Raji (cell line): ENCODE results near the gene AKR1C8.

Experiments
- POLR2A ChIP-seq: IDR thresholded peaks from 2 replicates; pipeline ENCODE4 v1.6.1; 2011; ENCODE audit warnings: low read depth, low read length, control low read depth; ENCODE audit not compliant: insufficient read depth

The AKR1C8 gene

GRCh38 chr10:5183923-5184322 lies 1.0 kb downstream of the AKR1C8 start:
- TF ChIP-seq POLR2A = no peak

GRCh38 chr10:5168897-5169420 lies 16.0 kb downstream of the AKR1C8 start:
- no peak for TF ChIP-seq POLR2A

GRCh38 chr10:5165738-5166137 lies 19.2 kb downstream of the AKR1C8 start:
- no peak for TF ChIP-seq POLR2A

GRCh38 chr10:5163487-5163886 lies 21.5 kb downstream of the AKR1C8 start:
- TF ChIP-seq POLR2A = no peak

GRCh38 chr10:5159126-5159525 lies 25.8 kb downstream of the AKR1C8 start:
- TF ChIP-seq POLR2A = no peak

- TF ChIP-seq POLR2A = no peak
These were observed 27.4 kb downstream of the AKR1C8 start for GRCh38 chr10:5157501-5157900.

GRCh38 chr10:5155951-5156350 lies 29.0 kb downstream of the AKR1C8 start:
- TF ChIP-seq POLR2A = no peak

GRCh38 chr10:5151076-5151475 lies 33.9 kb downstream of the AKR1C8 start:
- TF ChIP-seq POLR2A = no peak

GRCh38 chr10:5148678-5149032 lies 36.3 kb downstream of the AKR1C8 start:
- no peak for TF ChIP-seq POLR2A

- no peak for TF ChIP-seq POLR2A
These were observed 36.8 kb downstream of the AKR1C8 start for GRCh38 chr10:5147981-5148677.

- TF ChIP-seq POLR2A = no peak
These were observed 37.5 kb downstream of the AKR1C8 start for GRCh38 chr10:5147255-5147980.

GRCh38 chr10:5146920-5147254 lies 38.1 kb downstream of the AKR1C8 start:
- TF ChIP-seq POLR2A = no peak

GRCh38 chr10:5143137-5143536 lies 41.8 kb downstream of the AKR1C8 start:
- no peak for TF ChIP-seq POLR2A

GRCh38 chr10:5142199-5142598 lies 42.8 kb downstream of the AKR1C8 start:
- TF ChIP-seq POLR2A = no peak

- no peak for TF ChIP-seq POLR2A
These were observed 48.4 kb downstream of the AKR1C8 start for GRCh38 chr10:5136468-5137087.

- no peak for TF ChIP-seq POLR2A
These were observed 49.4 kb downstream of the AKR1C8 start for GRCh38 chr10:5135581-5135980.
